ENCODE results near the gene KIRREL3.

Gene KIRREL3

GRCh38 chr11:126676536-126676935 is 324.0 kb downstream of the KIRREL3 start:
- Histone ChIP-seq H3K4me1 (ENCODE audit: control insufficient read depth, low read depth, low read length) (no peaks in the 10 kb centered on the region), H3K23ac (ENCODE audit: low read length) (no peak overlapping the region), H3K27me3 (ENCODE audit: insufficient read depth, low read length, poor library complexity) (no peaks in the 10 kb centered on the region), H3K4me2 (ENCODE audit: low read length) (no peak overlapping the region), H3K79me1 (ENCODE audit: low read length) (no peaks in the 10 kb centered on the region), H3K18ac (ENCODE audit: low read length) (no peak overlapping the region), H3K79me2 (ENCODE audit: control insufficient read depth, insufficient read depth, low read length) (no peaks in the 10 kb centered on the region), H3K4me3 (ENCODE audit: low read length) (no peak overlapping the region), H4K8ac (ENCODE audit: low read depth, low read length) (no peak overlapping the region), H4K5ac (ENCODE audit: low read length) (no peak overlapping the region), H3K4ac (ENCODE audit: low read depth, low read length) (no peak overlapping the region), H3K36me3 (ENCODE audit: control insufficient read depth, insufficient read depth, low read length) (no peaks in the 10 kb centered on the region), H2BK15ac (replicated peaks; ENCODE audit: low read depth) (no peak overlapping the region), H3K27ac (ENCODE audit: low read depth, low read length) (no peak overlapping the region), H3K56ac (ENCODE audit: low read length) (no peak overlapping the region), H2AK5ac (ENCODE audit: low read length) (no peak overlapping the region), H2BK120ac (ENCODE audit: low read depth, low read length) (no peak overlapping the region), H3K9ac (ENCODE audit: low read length) (no peak overlapping the region), H2BK5ac (ENCODE audit: low read length) (no peak overlapping the region)
- no CpG with 5 or more reads among the region's 9 CpGs for WGBS (ENCODE audit: extremely low coverage, insufficient coverage, low lambda C conversion rate)
- no peak for DNase-seq

DNA sequence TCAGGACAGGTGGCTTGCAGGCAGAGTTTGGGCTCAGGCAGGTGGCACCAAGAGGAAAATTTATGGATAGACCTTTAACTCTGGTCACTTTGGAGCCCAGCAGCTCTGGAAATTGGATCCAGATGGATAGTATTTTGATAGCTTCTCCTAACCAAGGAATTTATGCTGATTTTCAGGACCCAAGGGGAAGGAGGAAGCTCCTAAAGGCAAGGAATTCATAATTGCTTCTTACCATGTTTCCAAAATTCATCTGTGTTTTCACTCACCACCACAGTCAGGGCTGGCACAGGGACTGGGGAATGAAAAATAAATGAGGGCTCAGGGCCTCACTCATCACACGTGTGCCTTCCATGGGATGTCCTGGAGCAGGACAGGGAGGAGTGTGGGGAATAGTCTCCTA is 327.3 kb downstream of the KIRREL3 start:
- Histone ChIP-seq H2BK15ac (replicated peaks; ENCODE audit: low read depth) (no peak overlapping the region), H3K27me3 (ENCODE audit: insufficient read depth, low read length, poor library complexity) (no peaks in the 10 kb centered on the region), H3K79me1 (ENCODE audit: low read length) (no peaks in the 10 kb centered on the region), H3K4ac (ENCODE audit: low read depth, low read length) (no peak overlapping the region), H4K5ac (ENCODE audit: low read length) (no peak overlapping the region), H3K9ac (ENCODE audit: low read length) (no peak overlapping the region), H2BK120ac (ENCODE audit: low read depth, low read length) (no peak overlapping the region), H3K79me2 (ENCODE audit: control insufficient read depth, insufficient read depth, low read length) (no peaks in the 10 kb centered on the region), H4K8ac (ENCODE audit: low read depth, low read length) (no peak overlapping the region), H3K56ac (ENCODE audit: low read length) (no peak overlapping the region), H3K4me1 (ENCODE audit: control insufficient read depth, low read depth, low read length) (no peaks in the 10 kb centered on the region), H3K4me3 (ENCODE audit: low read length) (no peak overlapping the region), H3K36me3 (ENCODE audit: control insufficient read depth, insufficient read depth, low read length) (no peaks in the 10 kb centered on the region), H2AK5ac (ENCODE audit: low read length) (no peak overlapping the region), H3K27ac (ENCODE audit: low read depth, low read length) (no peak overlapping the region), H3K4me2 (ENCODE audit: low read length) (no peak overlapping the region), H3K23ac (ENCODE audit: low read length) (no peak overlapping the region), H3K18ac (ENCODE audit: low read length) (no peak overlapping the region), H2BK5ac (ENCODE audit: low read length) (no peak overlapping the region)
- no CpG with 5 or more reads among the region's 1 CpG for WGBS (ENCODE audit: extremely low coverage, insufficient coverage, low lambda C conversion rate)
- DNase-seq, result no peak

DNA sequence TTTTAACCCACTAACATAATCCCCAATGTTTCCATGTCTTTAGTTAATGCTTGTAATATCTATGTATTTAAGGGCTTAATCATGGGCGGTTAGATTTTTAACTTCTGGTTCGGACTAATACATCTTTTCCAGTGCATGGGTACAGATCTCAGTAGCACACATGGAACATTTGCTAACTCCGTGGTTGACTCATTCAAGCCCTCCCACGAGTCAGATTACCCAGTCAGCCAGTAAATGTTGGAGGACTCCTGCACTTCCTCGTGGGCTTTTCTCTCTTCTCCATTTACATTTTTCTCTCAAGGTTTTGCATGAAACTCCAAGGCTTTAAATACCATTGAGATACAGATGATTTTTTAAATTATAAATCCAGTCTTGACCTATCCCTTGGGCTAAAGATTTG is 331.2 kb downstream of the KIRREL3 start:
- Histone ChIP-seq H3K4ac (ENCODE audit: low read depth, low read length) (no peak overlapping the region), H2AK5ac (ENCODE audit: low read length) (no peak overlapping the region), H3K79me2 (ENCODE audit: control insufficient read depth, insufficient read depth, low read length) (no peaks in the 10 kb centered on the region), H3K4me1 (ENCODE audit: control insufficient read depth, low read depth, low read length) (no peaks in the 10 kb centered on the region), H3K27me3 (ENCODE audit: insufficient read depth, low read length, poor library complexity) (no peaks in the 10 kb centered on the region), H4K8ac (ENCODE audit: low read depth, low read length) (no peak overlapping the region), H2BK5ac (ENCODE audit: low read length) (no peak overlapping the region), H3K4me2 (ENCODE audit: low read length) (no peak overlapping the region), H3K9ac (ENCODE audit: low read length) (no peak overlapping the region), H4K5ac (ENCODE audit: low read length) (no peak overlapping the region), H3K4me3 (ENCODE audit: low read length) (no peak overlapping the region), H3K56ac (ENCODE audit: low read length) (no peak overlapping the region), H3K23ac (ENCODE audit: low read length) (no peak overlapping the region), H3K27ac (ENCODE audit: low read depth, low read length) (no peak overlapping the region), H2BK15ac (replicated peaks; ENCODE audit: low read depth) (no peak overlapping the region), H3K36me3 (ENCODE audit: control insufficient read depth, insufficient read depth, low read length) (no peaks in the 10 kb centered on the region), H3K18ac (ENCODE audit: low read length) (no peak overlapping the region), H3K79me1 (ENCODE audit: low read length) (no peaks in the 10 kb centered on the region), H2BK120ac (ENCODE audit: low read depth, low read length) (no peak overlapping the region)
- no peak for DNase-seq
- WGBS (ENCODE audit: extremely low coverage, insufficient coverage, low lambda C conversion rate), result no CpG with 5 or more reads among the region's 5 CpGs

DNA sequence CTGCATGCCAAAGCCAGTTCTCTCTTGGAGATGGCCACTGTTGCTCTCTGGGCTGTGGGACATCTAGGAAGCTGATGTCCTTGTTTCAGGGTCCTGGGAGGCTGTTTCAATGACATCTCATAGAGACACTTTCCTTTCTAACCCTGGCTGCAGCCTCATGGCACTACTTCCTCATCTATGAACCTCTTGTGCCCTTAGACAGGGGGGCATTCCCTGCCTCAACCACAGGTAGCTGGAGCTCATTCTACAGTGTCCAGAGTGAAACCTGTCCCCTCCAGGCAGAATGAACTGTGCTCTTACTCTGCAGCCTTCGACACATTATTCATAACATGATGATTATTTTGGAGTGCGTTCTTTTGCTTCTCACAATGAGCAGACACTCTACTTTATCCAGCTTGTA is 335.9 kb downstream of the KIRREL3 start:
- no CpG with 5 or more reads among the region's 2 CpGs for WGBS (ENCODE audit: extremely low coverage, insufficient coverage, low lambda C conversion rate)
- Histone ChIP-seq H3K27ac (ENCODE audit: low read depth, low read length) (no peak overlapping the region), H3K79me1 (ENCODE audit: low read length) (no peaks in the 10 kb centered on the region)

GRCh38 chr11:126663749-126664592 is 336.6 kb downstream of the KIRREL3 start:
- H3K36me3 ChIP-seq (ENCODE audit: control insufficient read depth, insufficient read depth, low read length), result no peaks in the 10 kb centered on the region
- H3K4me1 ChIP-seq (ENCODE audit: control insufficient read depth, low read depth, low read length), result no peaks in the 10 kb centered on the region
- H3K79me2 ChIP-seq (ENCODE audit: control insufficient read depth, insufficient read depth, low read length), result no peaks in the 10 kb centered on the region
- no peaks in the 10 kb centered on the region for H3K79me1 ChIP-seq (ENCODE audit: low read length)
- H3K27me3 ChIP-seq (ENCODE audit: insufficient read depth, low read length, poor library complexity), result no peaks in the 10 kb centered on the region
- no peak overlapping the region for H4K5ac ChIP-seq (ENCODE audit: low read length)
- no CpG with 5 or more reads among the region's 3 CpGs for WGBS (ENCODE audit: extremely low coverage, insufficient coverage, low lambda C conversion rate)
- H3K4me3 ChIP-seq (ENCODE audit: low read length), result no peak overlapping the region
- no peak overlapping the region for H3K27ac ChIP-seq (ENCODE audit: low read depth, low read length)
- no peak overlapping the region for H3K9ac ChIP-seq (ENCODE audit: low read length)
- H3K18ac ChIP-seq (ENCODE audit: low read length), result no peak overlapping the region
- no peak overlapping the region for H3K4me2 ChIP-seq (ENCODE audit: low read length)
- DNase-seq, result no peak
- H2BK5ac ChIP-seq (ENCODE audit: low read length), result no peak overlapping the region
- H3K4ac ChIP-seq (ENCODE audit: low read depth, low read length), result no peak overlapping the region
- no peak overlapping the region for H4K8ac ChIP-seq (ENCODE audit: low read depth, low read length)
- H2BK15ac ChIP-seq (replicated peaks; ENCODE audit: low read depth), result no peak overlapping the region
- H3K56ac ChIP-seq (ENCODE audit: low read length), result no peak overlapping the region
- H3K23ac ChIP-seq (ENCODE audit: low read length), result no peak overlapping the region
- no peak overlapping the region for H2BK120ac ChIP-seq (ENCODE audit: low read depth, low read length)
- no peak overlapping the region for H2AK5ac ChIP-seq (ENCODE audit: low read length)

More for the DNA sequence above, 335.9 kb downstream of the KIRREL3 start:
- Histone ChIP-seq H3K4ac (ENCODE audit: low read depth, low read length) (no peak overlapping the region), H3K56ac (ENCODE audit: low read length) (no peak overlapping the region), H4K8ac (ENCODE audit: low read depth, low read length) (no peak overlapping the region), H3K4me2 (ENCODE audit: low read length) (no peak overlapping the region), H3K79me2 (ENCODE audit: control insufficient read depth, insufficient read depth, low read length) (no peaks in the 10 kb centered on the region), H4K5ac (ENCODE audit: low read length) (no peak overlapping the region), H2BK5ac (ENCODE audit: low read length) (no peak overlapping the region), H2AK5ac (ENCODE audit: low read length) (no peak overlapping the region), H3K18ac (ENCODE audit: low read length) (no peak overlapping the region), H3K23ac (ENCODE audit: low read length) (no peak overlapping the region), H3K9ac (ENCODE audit: low read length) (no peak overlapping the region), H3K36me3 (ENCODE audit: control insufficient read depth, insufficient read depth, low read length) (no peaks in the 10 kb centered on the region), H3K4me1 (ENCODE audit: control insufficient read depth, low read depth, low read length) (no peaks in the 10 kb centered on the region), H3K4me3 (ENCODE audit: low read length) (no peak overlapping the region), H2BK120ac (ENCODE audit: low read depth, low read length) (no peak overlapping the region), H3K27me3 (ENCODE audit: insufficient read depth, low read length, poor library complexity) (no peaks in the 10 kb centered on the region), H2BK15ac (replicated peaks; ENCODE audit: low read depth) (no peak overlapping the region)
- no peak for DNase-seq
